Osteoblast (primary cell): ENCODE data around the gene PIEZO2. TPM values are rescaled to one million over a fixed set of nuclear protein-coding genes. Genes with fewer than 3 reads are reported as not detected.

ENCODE experiments used
- DNase-seq: peaks from one replicate; pipeline ENCODE4 v3.0.0; 2011; ENCODE audit warnings: low spot score, mixed read lengths; ENCODE audit not compliant: insufficient read length; ENCODE audit errors: missing footprints
- H2AFZ ChIP-seq: 2 replicates; pipeline ENCODE4 v1.6.0; 2011; ENCODE audit warnings: mild to moderate bottlenecking, low read length
- H3K27ac ChIP-seq: 2 replicates; pipeline ENCODE4 v1.5.1; 2011; ENCODE audit warnings: mild to moderate bottlenecking, low read depth, low read length, moderate library complexity
- H3K27me3 ChIP-seq: 2 replicates; pipeline ENCODE4 v1.6.0; 2012; ENCODE audit warnings: mild to moderate bottlenecking, control low read depth, inconsistent platforms, low read length, moderate library complexity; ENCODE audit not compliant: insufficient read depth
- H3K36me3 ChIP-seq: 2 replicates; pipeline ENCODE4 v1.5.1; 2011; ENCODE audit warnings: mild to moderate bottlenecking, low read length, control low read depth, moderate library complexity; ENCODE audit not compliant: insufficient read depth
- H3K4me1 ChIP-seq: 2 replicates; pipeline ENCODE4 v1.5.1; 2011; ENCODE audit warnings: mild to moderate bottlenecking, low read length, control low read depth, moderate library complexity; ENCODE audit not compliant: insufficient read depth
- H3K4me2 ChIP-seq: 2 replicates; pipeline ENCODE4 v1.6.0; 2011; ENCODE audit warnings: mild to moderate bottlenecking, low read length; ENCODE audit not compliant: insufficient read depth
- H3K4me3 ChIP-seq: fragments of 200-600 bp; sonication (generic); 3 replicates; pipeline ENCODE4 v1.5.1; 2012; ENCODE audit warnings: mild to moderate bottlenecking, low read length, inconsistent platforms; ENCODE audit not compliant: insufficient read depth
- H3K79me2 ChIP-seq: 2 replicates; pipeline ENCODE4 v1.6.0; 2012; ENCODE audit warnings: mild to moderate bottlenecking, low read length, control low read depth, inconsistent platforms; ENCODE audit not compliant: insufficient read depth
- H3K9me3 ChIP-seq: 2 replicates; pipeline ENCODE4 v1.5.1; 2011; ENCODE audit warnings: low read depth, low read length, control low read depth
- H4K20me1 ChIP-seq: 2 replicates; pipeline ENCODE4 v1.6.0; 2012; ENCODE audit warnings: mild to moderate bottlenecking, low read length, control low read depth; ENCODE audit not compliant: insufficient read depth
- CTCF ChIP-seq: IDR thresholded peaks from 2 replicates; pipeline ENCODE4 v1.5.1; 2011; ENCODE audit warnings: mild to moderate bottlenecking, low read depth, low read length, moderate library complexity; ENCODE audit errors: extremely low read depth
- total RNA-seq: library from RNA; depleted of rRNA; stranded (reverse); fragments of >200 nt; gene quantifications from 2 replicates; pipeline ENCODE4 v1.2.3, GENCODE V29; 2012

The PIEZO2 gene
- total RNA-seq, 1 donor, result 46.7 TPM

GRCh38 chr18:11118051-11118766, 31.2 kb downstream of the PIEZO2 start:
- H4K20me1 ChIP-seq, result no peaks in the 10 kb centered on the region
- H3K4me3 ChIP-seq, result no peak overlapping the region
- peaks cover 25% of the 10 kb centered on the region for H3K4me1 ChIP-seq
- H2AFZ ChIP-seq, result no peak overlapping the region
- TF ChIP-seq CTCF, result no peak
- H3K27ac ChIP-seq, result no peak overlapping the region
- H3K36me3 ChIP-seq, result no peaks in the 10 kb centered on the region
- DNase-seq, result peak; percentile 58
- no peaks in the 10 kb centered on the region for H3K27me3 ChIP-seq
- H3K4me2 ChIP-seq, result no peak overlapping the region
- no peaks in the 10 kb centered on the region for H3K79me2 ChIP-seq
- no peaks in the 10 kb centered on the region for H3K9me3 ChIP-seq

- peaks cover 20% of the 10 kb centered on the region for H3K4me1 ChIP-seq
- H3K4me2 ChIP-seq, result peak overlapping the region; percentile 7
- no peaks in the 10 kb centered on the region for H3K9me3 ChIP-seq
- no peak for DNase-seq
- no peak for TF ChIP-seq CTCF
- H3K27me3 ChIP-seq, result no peaks in the 10 kb centered on the region
- no peak overlapping the region for H3K27ac ChIP-seq
- no peak overlapping the region for H3K4me3 ChIP-seq
- no peaks in the 10 kb centered on the region for H3K36me3 ChIP-seq
- no peaks in the 10 kb centered on the region for H4K20me1 ChIP-seq
- H3K79me2 ChIP-seq, result no peaks in the 10 kb centered on the region
- no peak overlapping the region for H2AFZ ChIP-seq
Measured at GRCh38 chr18:11115276-11115675, 34.1 kb downstream of the PIEZO2 start.

DNA sequence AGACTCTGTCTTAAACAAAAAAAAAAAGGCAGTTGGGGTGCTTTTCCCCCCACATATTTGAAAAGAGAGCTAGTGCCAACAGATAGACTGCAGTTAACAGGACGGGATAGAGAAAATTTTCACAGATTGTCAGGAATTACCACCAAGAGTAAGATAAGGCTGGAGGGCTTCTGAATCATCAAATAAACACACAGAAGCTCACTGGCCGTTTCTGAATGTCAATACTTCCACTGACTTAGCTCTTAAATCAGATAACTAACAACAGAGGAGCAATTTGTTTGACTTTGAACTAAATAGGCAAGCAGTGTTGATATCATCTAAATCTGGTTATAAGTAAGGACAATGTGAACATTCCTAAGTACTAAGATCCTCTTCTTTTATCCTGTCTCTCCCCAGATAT, 34.7 kb downstream of the PIEZO2 start:
- H3K27me3 ChIP-seq, result no peaks in the 10 kb centered on the region
- DNase-seq, result peak; percentile 71
- no peak overlapping the region for H3K4me3 ChIP-seq
- H3K9me3 ChIP-seq, result no peaks in the 10 kb centered on the region
- H4K20me1 ChIP-seq, result no peaks in the 10 kb centered on the region
- no peak overlapping the region for H3K27ac ChIP-seq
- H3K79me2 ChIP-seq, result no peaks in the 10 kb centered on the region
- H3K4me1 ChIP-seq, result peaks cover 14% of the 10 kb centered on the region
- no peak for TF ChIP-seq CTCF
- no peak overlapping the region for H2AFZ ChIP-seq
- peak overlapping the region; percentile 7 for H3K4me2 ChIP-seq
- H3K36me3 ChIP-seq, result no peaks in the 10 kb centered on the region

- no peak for DNase-seq
- Histone ChIP-seq H3K4me2 (no peak overlapping the region), H3K27ac (no peak overlapping the region), H3K36me3 (no peaks in the 10 kb centered on the region), H2AFZ (no peak overlapping the region), H3K4me1 (peaks cover 9% of the 10 kb centered on the region), H3K27me3 (no peaks in the 10 kb centered on the region), H3K79me2 (no peaks in the 10 kb centered on the region), H3K9me3 (no peaks in the 10 kb centered on the region), H3K4me3 (no peak overlapping the region), H4K20me1 (no peaks in the 10 kb centered on the region)
- TF ChIP-seq CTCF, result no peak
Measured at GRCh38 chr18:11113937-11114336, 35.4 kb downstream of the PIEZO2 start.
